IPS DF 19.7 (cell line): ENCODE measurements around the gene SF3B5.
"Not testable (repeated sequence)": the region's sequence is repeated elsewhere in the genome, so short reads cannot be mapped to it uniquely, and the experiment has no call there.

Experiments
- DNase-seq: peaks from one replicate; pipeline ENCODE4 v3.0.0-alpha.2; 2013; ENCODE audit warnings: low read depth, low spot score

SF3B5 gene

GRCh38 chr6:144095134-144096002 lies at the start of gene SF3B5:
SF3B5 (minus strand) TSS chr6:144095573; CDS start chr6:144095497, 76 bp downstream.
- DNase-seq = peak; percentile 100

GRCh38 chr6:144144996-144145395 lies 49.6 kb upstream of the SF3B5 start:
- no peak for DNase-seq

- no peak for DNase-seq
These were observed 48.5 kb upstream of the SF3B5 start for GRCh38 chr6:144143878-144144277.

- DNase-seq = no peak
These were observed 47.7 kb upstream of the SF3B5 start for GRCh38 chr6:144143106-144143505.

GRCh38 chr6:144141470-144141869 lies 46.1 kb upstream of the SF3B5 start:
- no peak for DNase-seq

GRCh38 chr6:144140867-144141266 lies 45.5 kb upstream of the SF3B5 start:
- DNase-seq = no peak

- no peak for DNase-seq
These were observed 44.4 kb upstream of the SF3B5 start for GRCh38 chr6:144139817-144140216.

GRCh38 chr6:144138542-144138941 lies 43.2 kb upstream of the SF3B5 start:
- DNase-seq = no peak

- DNase-seq = no peak
These were observed 39.4 kb upstream of the SF3B5 start for GRCh38 chr6:144134737-144135136.

- no peak for DNase-seq
These were observed 38.8 kb upstream of the SF3B5 start for GRCh38 chr6:144134176-144134575.

GRCh38 chr6:144133225-144133821 lies 38.0 kb upstream of the SF3B5 start:
- DNase-seq = no peak

GRCh38 chr6:144132167-144132690 lies 36.9 kb upstream of the SF3B5 start:
- not testable (repeated sequence) for DNase-seq

- no peak for DNase-seq
These were observed 35.9 kb upstream of the SF3B5 start for GRCh38 chr6:144131248-144131709.

GRCh38 chr6:144129469-144129868 lies 34.1 kb upstream of the SF3B5 start:
- DNase-seq = no peak

- DNase-seq = no peak
These were observed 31.7 kb upstream of the SF3B5 start for GRCh38 chr6:144127097-144127496.

- no peak for DNase-seq
These were observed 28.5 kb upstream of the SF3B5 start for GRCh38 chr6:144123836-144124235.

GRCh38 chr6:144123421-144123820 lies 28.0 kb upstream of the SF3B5 start:
- no peak for DNase-seq

GRCh38 chr6:144122861-144123260 lies 27.5 kb upstream of the SF3B5 start:
- no peak for DNase-seq

- DNase-seq = no peak
These were observed 24.0 kb upstream of the SF3B5 start for GRCh38 chr6:144119376-144119775.

GRCh38 chr6:144115219-144115618 lies 19.8 kb upstream of the SF3B5 start:
- no peak for DNase-seq

- no peak for DNase-seq
These were observed 18.0 kb upstream of the SF3B5 start for GRCh38 chr6:144113366-144113765.

- DNase-seq = no peak
These were observed 14.8 kb upstream of the SF3B5 start for GRCh38 chr6:144110210-144110609.

GRCh38 chr6:144106206-144106605 lies 10.8 kb upstream of the SF3B5 start:
- DNase-seq = no peak
